ENCODE measurements around the gene SPATA16. TPM values are rescaled to one million over a fixed set of nuclear protein-coding genes. Genes with fewer than 3 reads are reported as not detected.

SPATA16 gene
- polyA plus RNA-seq, 1 experiment: not detected

GRCh38 chr3:173064631-173065030, 76.4 kb downstream of the SPATA16 start:
- CTCF ChIA-PET: no interaction called here
- DNase-seq (ENCODE audit: low read depth, low spot score): no peak
- H3K27me3 ChIP-seq (ENCODE audit: control insufficient read depth, insufficient read depth, low read length): no peaks in the 10 kb centered on the region
- POLR2A ChIA-PET: no interaction called here
- H3K27ac ChIP-seq (ENCODE audit: low read depth, low read length): no peak overlapping the region
- no peaks in the 10 kb centered on the region for H3K9me3 ChIP-seq (ENCODE audit: control insufficient read depth, insufficient read depth, low read length)
- no peak for TF ChIP-seq CTCF (IDR thresholded peaks at IDR 0.05; ENCODE audit: low read depth, low read length)
- H3K4me3 ChIP-seq (ENCODE audit: low read depth, low read length): no peak overlapping the region

GRCh38 chr3:173058229-173058628, 82.8 kb downstream of the SPATA16 start:
- POLR2A ChIA-PET: no interaction called here
- Histone ChIP-seq H3K9me3 (ENCODE audit: control insufficient read depth, insufficient read depth, low read length) (no peaks in the 10 kb centered on the region), H3K4me3 (ENCODE audit: low read depth, low read length) (no peak overlapping the region), H3K27me3 (ENCODE audit: control insufficient read depth, insufficient read depth, low read length) (no peaks in the 10 kb centered on the region), H3K27ac (ENCODE audit: low read depth, low read length) (no peak overlapping the region)
- no peak for DNase-seq (ENCODE audit: low read depth, low spot score)
- TF ChIP-seq CTCF (IDR thresholded peaks at IDR 0.05; ENCODE audit: low read depth, low read length): no peak
- CTCF ChIA-PET: no interaction called here

GRCh38 chr3:173055228-173055933, 85.7 kb downstream of the SPATA16 start:
- no peaks in the 10 kb centered on the region for H3K27me3 ChIP-seq (ENCODE audit: control insufficient read depth, insufficient read depth, low read length)
- CTCF ChIA-PET: no interaction called here
- no peak for TF ChIP-seq CTCF (IDR thresholded peaks at IDR 0.05; ENCODE audit: low read depth, low read length)
- no peak overlapping the region for H3K27ac ChIP-seq (ENCODE audit: low read depth, low read length)
- no peak overlapping the region for H3K4me3 ChIP-seq (ENCODE audit: low read depth, low read length)
- POLR2A ChIA-PET: no interaction called here
- no peaks in the 10 kb centered on the region for H3K9me3 ChIP-seq (ENCODE audit: control insufficient read depth, insufficient read depth, low read length)
- no peak for DNase-seq (ENCODE audit: low read depth, low spot score)

- Histone ChIP-seq H3K9me3 (ENCODE audit: control insufficient read depth, insufficient read depth, low read length) (no peaks in the 10 kb centered on the region), H3K27ac (ENCODE audit: low read depth, low read length) (no peak overlapping the region), H3K4me3 (ENCODE audit: low read depth, low read length) (no peak overlapping the region), H3K27me3 (ENCODE audit: control insufficient read depth, insufficient read depth, low read length) (no peaks in the 10 kb centered on the region)
- ChIA-PET POLR2A (no interaction called here), CTCF (no interaction called here)
- TF ChIP-seq CTCF (IDR thresholded peaks at IDR 0.05; ENCODE audit: low read depth, low read length): no peak
- DNase-seq (ENCODE audit: low read depth, low spot score): no peak
Observed at GRCh38 chr3:173049360-173049759, 91.7 kb downstream of the SPATA16 start.

GRCh38 chr3:173045770-173046382, 95.2 kb downstream of the SPATA16 start:
- H3K27ac ChIP-seq (ENCODE audit: low read depth, low read length): no peak overlapping the region
- ChIA-PET CTCF (interaction anchor here (0.5 to 2.1 kb wide), 10 partner anchors 63 to 1074 kb away, joined by 3 to 13 read pairs (median 4); no protein-coding TSS in a partner anchor), POLR2A (no interaction called here)
- DNase-seq (ENCODE audit: low read depth, low spot score): no peak
- no peaks in the 10 kb centered on the region for H3K27me3 ChIP-seq (ENCODE audit: control insufficient read depth, insufficient read depth, low read length)
- H3K9me3 ChIP-seq (ENCODE audit: control insufficient read depth, insufficient read depth, low read length): no peaks in the 10 kb centered on the region
- H3K4me3 ChIP-seq (ENCODE audit: low read depth, low read length): no peak overlapping the region
- peak; percentile 35; the same call in 1 of the 2 replicates for TF ChIP-seq CTCF (IDR thresholded peaks at IDR 0.05; ENCODE audit: low read depth, low read length)
